ENCODE results near the gene TTC28. TPM values are rescaled to one million over a fixed set of nuclear protein-coding genes. Genes with fewer than 3 reads are reported as not detected.
"Not testable (repeated sequence)": the region's sequence is repeated elsewhere in the genome, so short reads cannot be mapped to it uniquely, and the experiment has no call there.

The TTC28 gene
- total RNA-seq = under 1 TPM; 0.71 to 0.97 TPM

- H3K36me3 Mint-ChIP-seq; H3K9me3 Mint-ChIP-seq; H3K27ac Mint-ChIP-seq; H3K4me1 Mint-ChIP-seq; POLR2A ChIA-PET; ATAC-seq (ENCODE audit: low read depth): not testable (repeated sequence)
- H3K4me3 Mint-ChIP-seq = peak within 1 kb of the TSS; percentile 79
- peaks cover 84% of the 10 kb centered on the region for H3K27me3 Mint-ChIP-seq
- peak; percentile 46 for DNase-seq
Measured at GRCh38 chr22:28679611-28680287, at the start of gene TTC28. Gene TTC28, minus strand, starts transcription at chr22:28679840. Its CDS starts 117 bp downstream, at chr22:28679723.

DNA sequence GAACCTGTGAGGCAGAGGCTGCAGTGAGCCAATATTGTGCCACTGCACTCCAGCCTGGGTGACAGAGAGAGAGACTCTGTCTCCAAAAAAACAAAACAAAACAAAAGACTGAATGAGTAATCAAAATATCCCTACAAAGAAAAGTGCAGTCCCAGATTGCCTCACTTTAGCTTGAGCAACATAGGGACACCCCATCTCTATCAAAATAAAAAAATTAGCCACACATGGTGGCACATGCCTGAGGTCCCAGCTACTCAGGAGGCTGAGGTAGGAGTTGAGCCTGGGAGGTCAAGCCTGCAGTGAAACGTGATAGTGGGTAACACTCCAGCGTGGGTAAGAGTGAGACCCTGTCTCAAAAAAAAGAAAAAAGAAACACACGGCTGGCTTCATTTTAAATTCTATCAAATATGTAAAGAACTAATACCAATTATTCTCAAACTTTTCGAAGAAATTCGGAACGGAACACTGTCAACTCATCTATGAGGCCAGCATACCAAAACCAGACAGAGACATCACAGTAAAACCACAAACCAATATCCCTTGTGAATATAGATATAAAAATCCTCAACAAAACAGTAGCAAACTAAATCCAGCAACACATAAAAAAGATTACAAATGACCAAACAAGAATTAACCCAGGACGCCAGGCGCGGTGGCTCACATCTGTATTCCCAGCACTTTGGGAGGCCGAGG is 49.1 kb upstream of the TTC28 start:
- no peak for ATAC-seq (ENCODE audit: low read depth)
- H3K9me3 Mint-ChIP-seq = no peaks in the 10 kb centered on the region
- H3K4me1 Mint-ChIP-seq = peaks cover 10% of the 10 kb centered on the region
- no peak for DNase-seq
- H3K36me3 Mint-ChIP-seq = peaks cover 38% of the 10 kb centered on the region
- no peaks in the 10 kb centered on the region for H3K27me3 Mint-ChIP-seq
- no peak overlapping the region for H3K27ac Mint-ChIP-seq
- no peak overlapping the region for H3K4me3 Mint-ChIP-seq
- POLR2A ChIA-PET = no interaction called here

DNA sequence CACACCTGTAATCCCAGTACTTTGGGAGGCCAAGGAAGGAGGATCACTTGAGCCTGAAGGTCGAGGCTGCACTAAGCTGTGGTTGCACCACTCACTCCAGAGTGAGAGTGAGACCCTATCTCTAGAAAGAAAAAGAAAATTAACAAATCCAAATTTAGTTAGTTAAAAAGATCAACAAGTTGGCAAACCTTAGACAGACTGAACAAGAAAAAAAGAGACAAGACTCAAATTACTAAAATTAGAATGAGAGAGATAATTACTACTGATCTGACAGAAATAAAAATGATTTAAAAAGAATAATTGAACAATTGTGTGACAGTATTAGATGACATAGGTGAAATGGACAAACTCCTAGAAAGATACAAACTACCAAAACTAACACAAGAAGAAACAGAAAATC is 48.4 kb upstream of the TTC28 start:
- H3K27ac Mint-ChIP-seq = no peak overlapping the region
- POLR2A ChIA-PET = no interaction called here
- no peaks in the 10 kb centered on the region for H3K27me3 Mint-ChIP-seq
- H3K4me3 Mint-ChIP-seq = no peak overlapping the region
- H3K36me3 Mint-ChIP-seq = peaks cover 40% of the 10 kb centered on the region
- DNase-seq (no peak), ATAC-seq (ENCODE audit: low read depth) (no peak)
- peaks cover 10% of the 10 kb centered on the region for H3K4me1 Mint-ChIP-seq
- no peaks in the 10 kb centered on the region for H3K9me3 Mint-ChIP-seq

- peaks cover 18% of the 10 kb centered on the region for H3K4me1 Mint-ChIP-seq
- H3K36me3 Mint-ChIP-seq = peaks cover 35% of the 10 kb centered on the region
- POLR2A ChIA-PET = no interaction called here
- H3K9me3 Mint-ChIP-seq = no peaks in the 10 kb centered on the region
- no peaks in the 10 kb centered on the region for H3K27me3 Mint-ChIP-seq
- H3K4me3 Mint-ChIP-seq = no peak overlapping the region
- ATAC-seq (ENCODE audit: low read depth) = no peak
- no peak for DNase-seq
- no peak overlapping the region for H3K27ac Mint-ChIP-seq
Measured at GRCh38 chr22:28718044-28718443, 38.4 kb upstream of the TTC28 start.

- no peaks in the 10 kb centered on the region for H3K9me3 Mint-ChIP-seq
Measured at GRCh38 chr22:28716686-28717085, 37.0 kb upstream of the TTC28 start.

GRCh38 chr22:28715611-28716010 is 36.0 kb upstream of the TTC28 start:
- Mint-ChIP-seq H3K9me3 (no peaks in the 10 kb centered on the region), H3K4me1 (peaks cover 25% of the 10 kb centered on the region), H3K27ac (no peak overlapping the region), H3K27me3 (no peaks in the 10 kb centered on the region), H3K4me3 (no peak overlapping the region), H3K36me3 (peaks cover 47% of the 10 kb centered on the region)
- DNase-seq (no peak), ATAC-seq (ENCODE audit: low read depth) (no peak)
- POLR2A ChIA-PET = no interaction called here

More at GRCh38 chr22:28716686-28717085, 37.0 kb upstream of the TTC28 start:
- ATAC-seq (ENCODE audit: low read depth) (no peak), DNase-seq (no peak)
- no peak overlapping the region for H3K4me3 Mint-ChIP-seq
- POLR2A ChIA-PET = no interaction called here
- H3K27me3 Mint-ChIP-seq = no peaks in the 10 kb centered on the region
- peaks cover 23% of the 10 kb centered on the region for H3K4me1 Mint-ChIP-seq
- no peak overlapping the region for H3K27ac Mint-ChIP-seq
- H3K36me3 Mint-ChIP-seq = peaks cover 43% of the 10 kb centered on the region

DNA sequence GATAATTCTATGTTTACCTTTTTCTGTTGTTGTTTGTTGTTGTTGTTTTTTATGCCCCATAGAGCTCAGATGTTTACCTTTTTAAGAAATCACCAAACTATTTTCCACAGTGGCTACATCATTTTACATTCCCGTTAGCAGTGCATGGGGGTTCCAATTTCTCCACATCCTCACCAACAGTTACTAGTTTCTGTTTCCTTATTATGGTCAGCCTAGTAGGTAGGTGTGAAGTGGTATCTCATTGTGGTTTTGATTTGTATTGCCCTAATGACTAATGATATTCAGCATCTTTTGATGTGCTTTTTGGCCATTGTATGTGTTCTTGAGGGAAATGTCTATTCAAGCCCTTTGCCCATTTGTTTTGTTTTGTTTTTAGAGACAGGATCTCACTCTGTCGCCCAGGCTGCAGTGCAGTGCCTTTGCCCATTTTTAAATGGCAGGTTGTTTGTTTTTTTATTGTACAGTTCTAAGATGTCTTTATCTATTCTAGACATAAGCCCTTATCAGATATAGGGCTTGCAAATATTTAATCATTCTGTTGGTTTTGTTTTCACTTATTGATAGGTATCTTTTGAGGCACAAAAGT is 34.5 kb upstream of the TTC28 start:
- peaks cover 45% of the 10 kb centered on the region for H3K36me3 Mint-ChIP-seq
- H3K4me3 Mint-ChIP-seq = no peak overlapping the region
- no peaks in the 10 kb centered on the region for H3K27me3 Mint-ChIP-seq
- H3K4me1 Mint-ChIP-seq = peaks cover 25% of the 10 kb centered on the region
- ATAC-seq (ENCODE audit: low read depth) = no peak
- H3K9me3 Mint-ChIP-seq = no peaks in the 10 kb centered on the region
- H3K27ac Mint-ChIP-seq = no peak overlapping the region
- POLR2A ChIA-PET = no interaction called here
- no peak for DNase-seq

DNA sequence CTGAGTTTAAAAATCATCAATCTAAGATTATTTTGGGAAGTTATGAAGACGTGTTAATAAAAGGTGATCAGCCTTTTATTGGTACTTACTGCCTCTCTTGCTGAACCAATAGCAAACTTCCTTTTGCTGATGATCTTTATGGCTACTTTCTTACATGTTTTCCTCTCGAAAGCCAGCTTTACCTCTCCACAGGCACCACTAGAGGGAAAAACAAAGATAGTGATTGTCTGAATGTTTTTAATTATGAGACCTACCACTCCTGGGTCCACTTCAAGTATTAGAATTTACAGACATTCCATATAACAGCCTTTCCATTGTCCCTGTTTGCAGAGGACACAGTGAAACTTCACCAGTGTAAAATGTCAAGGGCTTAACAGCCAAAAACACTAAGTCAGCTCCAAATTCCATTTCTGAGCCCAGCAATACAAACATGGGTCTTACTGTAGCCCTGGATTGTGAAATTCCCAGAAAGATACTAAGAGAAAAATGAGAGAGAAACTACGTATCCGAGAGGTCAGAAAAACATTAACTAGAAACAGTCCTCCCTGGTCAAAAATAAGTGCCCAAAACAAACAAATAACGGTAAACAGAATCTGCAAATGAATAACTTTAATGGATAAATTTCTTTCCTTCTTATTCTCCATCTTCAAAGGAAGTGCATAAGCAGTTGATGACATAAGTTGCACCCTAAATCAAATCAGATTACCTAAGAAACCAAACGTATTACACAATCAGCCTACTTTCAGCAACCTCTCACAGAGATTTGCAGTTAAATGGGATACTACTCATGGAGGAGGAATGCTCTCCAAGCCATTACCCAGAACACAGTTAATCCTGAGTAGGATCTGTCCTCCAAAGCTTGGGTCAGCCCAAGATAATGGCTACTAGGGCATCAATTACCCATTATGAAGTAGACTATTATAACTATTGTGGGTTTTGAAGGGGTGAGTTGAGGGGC is 32.5 kb upstream of the TTC28 start:
- no peaks in the 10 kb centered on the region for H3K27me3 Mint-ChIP-seq
- no peak overlapping the region for H3K27ac Mint-ChIP-seq
- POLR2A ChIA-PET = no interaction called here
- DNase-seq (no peak), ATAC-seq (ENCODE audit: low read depth) (no peak)
- H3K9me3 Mint-ChIP-seq = no peaks in the 10 kb centered on the region
- peaks cover 46% of the 10 kb centered on the region for H3K36me3 Mint-ChIP-seq
- H3K4me1 Mint-ChIP-seq = peaks cover 19% of the 10 kb centered on the region
- H3K4me3 Mint-ChIP-seq = no peak overlapping the region

DNA sequence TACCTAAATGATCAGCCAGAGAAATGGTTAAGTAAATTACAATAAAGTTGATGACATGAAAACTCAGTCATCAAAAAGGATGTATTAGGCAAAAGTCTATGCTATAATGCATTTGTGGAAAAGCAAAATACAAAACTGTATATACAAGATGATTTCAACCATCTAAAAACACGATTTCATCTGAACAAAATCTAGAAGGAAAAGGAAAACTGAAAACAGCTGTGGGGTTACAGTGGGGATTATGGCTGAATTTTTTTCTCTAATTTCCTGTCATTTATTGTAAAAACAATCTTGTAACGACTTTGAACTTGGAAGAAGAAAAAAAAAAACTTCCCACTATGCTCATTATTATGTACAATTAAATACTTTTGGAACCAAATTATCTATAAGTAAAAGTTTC is 31.7 kb upstream of the TTC28 start:
- Mint-ChIP-seq H3K4me1 (peaks cover 19% of the 10 kb centered on the region), H3K27me3 (no peaks in the 10 kb centered on the region), H3K27ac (no peak overlapping the region), H3K9me3 (no peaks in the 10 kb centered on the region), H3K36me3 (peaks cover 49% of the 10 kb centered on the region), H3K4me3 (no peak overlapping the region)
- ATAC-seq (ENCODE audit: low read depth) (no peak), DNase-seq (no peak)
- POLR2A ChIA-PET = no interaction called here

DNA sequence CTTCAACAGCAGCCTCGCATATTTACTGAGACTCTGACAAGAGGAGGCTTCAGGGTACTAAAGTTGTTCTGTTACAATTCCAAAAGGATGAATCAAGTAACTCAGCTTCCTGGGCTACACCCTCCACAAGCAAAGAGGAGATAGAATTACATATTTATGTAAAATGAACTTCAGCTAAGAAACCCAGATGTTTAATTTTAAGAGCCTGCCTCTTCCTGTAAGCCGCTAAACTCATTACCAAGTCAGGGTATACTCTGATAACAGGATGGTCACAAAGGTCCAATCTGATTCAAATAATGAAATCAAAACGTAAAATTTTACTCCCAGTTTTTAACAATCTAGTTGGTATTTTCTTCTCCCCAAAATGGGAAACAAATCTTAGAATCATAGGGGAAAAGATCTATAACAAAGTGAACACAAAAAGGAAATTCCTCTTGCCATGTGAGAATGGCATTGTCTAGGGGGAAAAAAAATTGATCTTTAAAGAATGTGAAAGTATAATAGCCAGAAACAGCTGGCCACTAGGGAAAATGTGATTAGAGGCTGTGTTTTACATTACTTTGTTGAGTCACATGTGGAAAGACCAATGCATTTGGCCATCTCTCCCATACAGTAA is 31.0 kb upstream of the TTC28 start:
- Mint-ChIP-seq H3K4me1 (peaks cover 19% of the 10 kb centered on the region), H3K9me3 (no peaks in the 10 kb centered on the region), H3K4me3 (no peak overlapping the region), H3K27ac (no peak overlapping the region), H3K36me3 (peaks cover 53% of the 10 kb centered on the region), H3K27me3 (no peaks in the 10 kb centered on the region)
- POLR2A ChIA-PET = interaction anchor here (1.2 kb wide), 1 partner anchor 9 kb away, joined by 4 read pairs; no protein-coding TSS in a partner anchor
- DNase-seq = no peak
- ATAC-seq (ENCODE audit: low read depth) = no peak

DNA sequence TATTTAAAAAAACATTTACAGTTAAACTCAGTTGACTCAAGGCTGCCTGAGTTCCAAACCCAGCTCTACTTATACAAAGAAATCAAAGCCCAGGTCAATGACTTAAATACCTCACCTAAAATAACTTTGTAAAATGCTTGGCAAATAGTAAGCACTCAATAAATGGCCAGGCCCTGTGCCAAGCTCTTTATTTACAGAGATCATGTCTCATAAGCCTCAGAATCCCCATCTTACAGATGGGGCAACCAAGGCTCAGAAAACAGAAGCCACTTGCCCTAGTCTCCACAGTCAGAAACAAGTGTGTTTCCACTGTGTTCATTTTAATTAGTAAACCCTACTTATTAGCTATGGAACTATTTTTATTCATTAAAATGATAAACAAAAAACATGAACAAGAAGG is 30.5 kb upstream of the TTC28 start:
- Mint-ChIP-seq H3K36me3 (peaks cover 52% of the 10 kb centered on the region), H3K4me1 (peaks cover 19% of the 10 kb centered on the region), H3K4me3 (no peak overlapping the region), H3K27ac (no peak overlapping the region), H3K9me3 (no peaks in the 10 kb centered on the region), H3K27me3 (no peaks in the 10 kb centered on the region)
- DNase-seq (no peak), ATAC-seq (ENCODE audit: low read depth) (no peak)
- POLR2A ChIA-PET = interaction anchor here (0.6 to 1.2 kb wide), 2 partner anchors 8 to 1788 kb away, joined by 4 to 8 read pairs; no protein-coding TSS in a partner anchor

DNA sequence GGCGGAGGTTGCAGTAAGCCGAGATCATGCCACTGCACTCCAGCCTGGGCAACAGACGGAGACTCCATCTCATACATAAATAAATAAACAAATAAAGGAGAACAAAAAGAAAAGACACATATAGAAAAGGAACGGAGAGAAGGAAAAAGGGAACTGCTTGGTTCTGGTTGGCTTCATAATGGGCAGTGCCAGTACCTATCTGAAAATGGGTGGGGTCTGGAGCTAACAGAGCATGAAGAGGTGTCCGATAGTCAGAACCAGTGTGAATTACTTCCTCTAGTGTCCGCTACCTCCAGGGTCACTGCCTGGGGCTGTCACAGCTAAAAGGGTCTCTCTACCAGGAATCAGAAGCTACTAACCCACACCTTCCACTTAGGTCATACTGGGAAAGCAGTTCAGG is 27.2 kb upstream of the TTC28 start:
- H3K27ac Mint-ChIP-seq = no peak overlapping the region
- peaks cover 47% of the 10 kb centered on the region for H3K36me3 Mint-ChIP-seq
- no peaks in the 10 kb centered on the region for H3K9me3 Mint-ChIP-seq
- H3K4me3 Mint-ChIP-seq = no peak overlapping the region
- ATAC-seq (ENCODE audit: low read depth) = no peak
- H3K4me1 Mint-ChIP-seq = peaks cover 2% of the 10 kb centered on the region
- POLR2A ChIA-PET = no interaction called here
- DNase-seq = no peak
- no peaks in the 10 kb centered on the region for H3K27me3 Mint-ChIP-seq

- no peaks in the 10 kb centered on the region for H3K4me1 Mint-ChIP-seq
- H3K27me3 Mint-ChIP-seq = no peaks in the 10 kb centered on the region
- H3K9me3 Mint-ChIP-seq = no peaks in the 10 kb centered on the region
- POLR2A ChIA-PET = no interaction called here
- H3K4me3 Mint-ChIP-seq = no peak overlapping the region
- no peak for ATAC-seq (ENCODE audit: low read depth)
- no peak overlapping the region for H3K27ac Mint-ChIP-seq
- DNase-seq = no peak
- peaks cover 49% of the 10 kb centered on the region for H3K36me3 Mint-ChIP-seq
Measured at GRCh38 chr22:28703436-28703835, 23.8 kb upstream of the TTC28 start.

All from activated naive CD8-positive, alpha-beta T cell treated with anti-CD3 and anti-CD28 coated beads, Interleukin-2, amount 10 ng/mL, durations not matched to agents 7 days and 5 days (primary cell).